ENCODE measurements around the gene XPO4. TPM values are rescaled to one million over a fixed set of nuclear protein-coding genes. Genes with fewer than 3 reads are reported as not detected.

Gene XPO4
- total and polyA plus RNA-seq, 2 donors (not counting 3 experiments of a cell fraction or from before 2014, with no cell fraction given), result 6.0 to 22.5 TPM

DNA sequence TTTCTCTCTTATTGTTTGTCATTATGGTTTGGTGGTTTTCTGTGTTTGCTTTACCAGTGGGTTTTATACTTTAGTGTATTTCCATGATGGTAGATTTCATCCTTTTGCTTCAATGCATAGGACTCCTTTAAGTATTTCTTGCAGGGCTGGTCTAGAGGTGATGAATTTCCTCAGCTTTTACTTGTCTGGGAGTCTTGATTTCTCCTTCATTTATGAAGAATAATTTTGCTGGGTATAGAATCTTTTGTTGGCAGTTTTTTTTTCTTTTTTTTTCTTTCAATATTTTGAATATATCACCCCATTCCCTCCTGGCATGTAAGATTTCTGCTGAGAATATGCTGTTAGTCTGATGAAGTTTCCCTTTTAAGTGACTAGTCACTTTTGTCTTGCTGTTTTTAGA lies 148.5 kb downstream of the XPO4 start:
- H3K4me1 ChIP-seq (ENCODE audit: control insufficient read depth, extremely low read depth, insufficient read depth, low read length), result no peaks in the 10 kb centered on the region
- BruUV-seq (replicated peaks), result no TSS peak
- no peaks in the 10 kb centered on the region for H4K20me1 ChIP-seq (replicated peaks; ENCODE audit: control insufficient read depth, extremely low read depth, insufficient read depth, low read length)
- H3K4me2 ChIP-seq (ENCODE audit: insufficient read depth, low read length), result no peak overlapping the region
- H3K9me3 ChIP-seq (replicated peaks; ENCODE audit: control insufficient read depth, insufficient read depth, low read length), result peaks cover 2% of the 10 kb centered on the region
- CTCF ChIA-PET, result interaction anchor here (0.9 kb wide), 1 partner anchor 19 kb away, joined by 3 read pairs; the partner anchor contains the start of gene EEF1AKMT1
- H3K36me3 ChIP-seq (ENCODE audit: control insufficient read depth in 2 of 2, extremely low read depth in 1 of 2, insufficient read depth in 2 of 2, low read length in 2 of 2), result no peaks in the 10 kb centered on the region
- dilution Hi-C loops (cut with MboI; ENCODE audit: extremely low pct_ligation_motif_present, low sequenced_read_pairs), result no loop called here
- DNase-seq (ENCODE audit: low read depth, low spot score) (no peak), FAIRE-seq (no peak)
- no peak overlapping the region for H2AFZ ChIP-seq (ENCODE audit: low read depth, low read length)
- POLR2A ChIA-PET, result no interaction called here
- no peak overlapping the region for H3K9ac ChIP-seq (replicated peaks; ENCODE audit: extremely low read depth, insufficient read depth, low read length)
- TF ChIP-seq FOS (IDR thresholded peaks at IDR 0.05; ENCODE audit: borderline replicate concordance, insufficient read depth, low read length) (no peak), POLR2A (IDR thresholded peaks at IDR 0.05; ENCODE audit: low read depth, low read length) (no peak), JUN (IDR thresholded peaks at IDR 0.05; ENCODE audit: borderline replicate concordance, insufficient read depth, insufficient read length, low read depth) (no peak), GATA2 (IDR thresholded peaks at IDR 0.05; ENCODE audit: insufficient read depth, insufficient read length, low read depth, low read length) (no peak), MYC (IDR thresholded peaks at IDR 0.05; ENCODE audit: low read depth, low read length) (no peak), POLR2AphosphoS5 (IDR thresholded peaks at IDR 0.05; ENCODE audit: insufficient read depth, low read depth, low read length) (no peak), EZH2 (IDR thresholded peaks at IDR 0.05; ENCODE audit: borderline replicate concordance, low read depth, low read length, severe bottlenecking) (no peak)
- TF ChIP-seq, protein P1, sequence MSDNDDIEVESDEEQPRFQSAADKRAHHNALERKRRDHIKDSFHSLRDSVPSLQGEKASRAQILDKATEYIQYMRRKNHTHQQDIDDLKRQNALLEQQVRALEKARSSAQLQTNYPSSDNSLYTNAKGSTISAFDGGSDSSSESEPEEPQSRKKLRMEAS (IDR thresholded peaks at IDR 0.05; ENCODE audit: insufficient read depth, insufficient read length), result no peak
- no peaks in the 10 kb centered on the region for H3K9me1 ChIP-seq (replicated peaks; ENCODE audit: control insufficient read depth, extremely low read depth, insufficient read depth, low read length)
- no peaks in the 10 kb centered on the region for H3K27me3 ChIP-seq (ENCODE audit: control insufficient read depth in 2 of 2, insufficient read depth in 2 of 2, low read length in 2 of 2)
- no peaks in the 10 kb centered on the region for H3K79me2 ChIP-seq (ENCODE audit: control insufficient read depth, insufficient read depth, low read length)
- intact Hi-C loops (cut with micrococcal nuclease), result no loop called here
- no peak overlapping the region for H3K4me3 ChIP-seq (replicated peaks in 1 of 3; ENCODE audit: insufficient read depth in 1 of 3, low read depth in 1 of 3, low read length in 3 of 3)
- H3K27ac ChIP-seq (ENCODE audit: insufficient read depth, low read depth, low read length), result no peak overlapping the region

DNA sequence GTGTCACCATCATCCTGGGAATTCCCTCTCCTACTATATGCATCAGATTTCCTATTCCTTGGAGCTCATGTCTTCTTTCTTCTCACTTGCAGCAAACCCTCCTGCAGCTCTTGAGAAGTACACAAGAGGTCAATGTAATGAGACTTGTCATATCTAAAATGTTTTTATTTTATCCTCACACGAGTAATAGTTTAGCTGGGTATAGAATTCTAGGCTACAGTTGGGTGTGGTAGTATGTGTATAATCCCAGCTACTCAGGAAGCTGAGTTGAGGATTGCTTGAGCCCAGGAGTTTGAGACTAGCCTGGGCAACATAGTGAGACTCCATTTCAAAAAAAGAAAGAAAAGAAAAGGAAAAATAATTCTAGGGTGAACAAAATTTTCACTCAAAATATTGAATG lies 153.2 kb downstream of the XPO4 start:
- Histone ChIP-seq H3K9me3 (replicated peaks; ENCODE audit: control insufficient read depth, insufficient read depth, low read length) (peaks cover 2% of the 10 kb centered on the region), H4K20me1 (replicated peaks; ENCODE audit: control insufficient read depth, extremely low read depth, insufficient read depth, low read length) (no peaks in the 10 kb centered on the region), H3K4me2 (ENCODE audit: insufficient read depth, low read length) (no peak overlapping the region), H3K4me1 (ENCODE audit: control insufficient read depth, extremely low read depth, insufficient read depth, low read length) (no peaks in the 10 kb centered on the region), H3K27me3 (ENCODE audit: control insufficient read depth in 2 of 2, insufficient read depth in 2 of 2, low read length in 2 of 2) (no peaks in the 10 kb centered on the region), H3K27ac (ENCODE audit: insufficient read depth, low read depth, low read length) (no peak overlapping the region), H3K4me3 (replicated peaks in 1 of 3; ENCODE audit: insufficient read depth in 1 of 3, low read depth in 1 of 3, low read length in 3 of 3) (no peak overlapping the region), H3K36me3 (ENCODE audit: control insufficient read depth in 2 of 2, extremely low read depth in 1 of 2, insufficient read depth in 2 of 2, low read length in 2 of 2) (no peaks in the 10 kb centered on the region), H3K9ac (replicated peaks; ENCODE audit: extremely low read depth, insufficient read depth, low read length) (no peak overlapping the region), H3K9me1 (replicated peaks; ENCODE audit: control insufficient read depth, extremely low read depth, insufficient read depth, low read length) (no peaks in the 10 kb centered on the region), H3K79me2 (ENCODE audit: control insufficient read depth, insufficient read depth, low read length) (no peaks in the 10 kb centered on the region), H2AFZ (ENCODE audit: low read depth, low read length) (no peak overlapping the region)
- intact Hi-C loops (cut with micrococcal nuclease) (no loop called here), dilution Hi-C loops (cut with MboI; ENCODE audit: extremely low pct_ligation_motif_present, low sequenced_read_pairs) (no loop called here)
- BruUV-seq (replicated peaks), result no TSS peak
- POLR2A ChIA-PET, result no interaction called here
- no peak for DNase-seq (ENCODE audit: low read depth, low spot score)
- FAIRE-seq, result no peak
- CTCF ChIA-PET, result no interaction called here
- no peak for TF ChIP-seq GATA2 (IDR thresholded peaks at IDR 0.05; ENCODE audit: insufficient read depth, insufficient read length, low read depth, low read length)
- TF ChIP-seq JUN (IDR thresholded peaks at IDR 0.05; ENCODE audit: borderline replicate concordance, insufficient read depth, insufficient read length, low read depth), result no peak
- TF ChIP-seq MYC (IDR thresholded peaks at IDR 0.05; ENCODE audit: low read depth, low read length), result no peak
- TF ChIP-seq, protein P2, sequence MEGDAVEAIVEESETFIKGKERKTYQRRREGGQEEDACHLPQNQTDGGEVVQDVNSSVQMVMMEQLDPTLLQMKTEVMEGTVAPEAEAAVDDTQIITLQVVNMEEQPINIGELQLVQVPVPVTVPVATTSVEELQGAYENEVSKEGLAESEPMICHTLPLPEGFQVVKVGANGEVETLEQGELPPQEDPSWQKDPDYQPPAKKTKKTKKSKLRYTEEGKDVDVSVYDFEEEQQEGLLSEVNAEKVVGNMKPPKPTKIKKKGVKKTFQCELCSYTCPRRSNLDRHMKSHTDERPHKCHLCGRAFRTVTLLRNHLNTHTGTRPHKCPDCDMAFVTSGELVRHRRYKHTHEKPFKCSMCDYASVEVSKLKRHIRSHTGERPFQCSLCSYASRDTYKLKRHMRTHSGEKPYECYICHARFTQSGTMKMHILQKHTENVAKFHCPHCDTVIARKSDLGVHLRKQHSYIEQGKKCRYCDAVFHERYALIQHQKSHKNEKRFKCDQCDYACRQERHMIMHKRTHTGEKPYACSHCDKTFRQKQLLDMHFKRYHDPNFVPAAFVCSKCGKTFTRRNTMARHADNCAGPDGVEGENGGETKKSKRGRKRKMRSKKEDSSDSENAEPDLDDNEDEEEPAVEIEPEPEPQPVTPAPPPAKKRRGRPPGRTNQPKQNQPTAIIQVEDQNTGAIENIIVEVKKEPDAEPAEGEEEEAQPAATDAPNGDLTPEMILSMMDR (IDR thresholded peaks at IDR 0.05; ENCODE audit: extremely low read depth in 1 of 2, insufficient read depth in 1 of 2, low read depth in 1 of 2, low read length in 2 of 2), result no peak
- no peak for TF ChIP-seq POLR2AphosphoS5 (IDR thresholded peaks at IDR 0.05; ENCODE audit: insufficient read depth, low read depth, low read length)
- TF ChIP-seq POLR2A (IDR thresholded peaks at IDR 0.05; ENCODE audit: low read depth, low read length), result no peak
- TF ChIP-seq FOS (IDR thresholded peaks at IDR 0.05; ENCODE audit: borderline replicate concordance, insufficient read depth, low read length), result no peak
- TF ChIP-seq, protein P1 (IDR thresholded peaks at IDR 0.05; ENCODE audit: insufficient read depth, insufficient read length), result no peak
- TF ChIP-seq EZH2 (IDR thresholded peaks at IDR 0.05; ENCODE audit: borderline replicate concordance, low read depth, low read length, severe bottlenecking), result no peak

Data from endothelial cell of umbilical vein (primary cell).